HG03175 (cell line): Measurements from ENCODE around the gene SORCS2.
A peak's percentile ranks its signal among the peaks of the same experiment; 100 is the strongest.

Experiments used
- ATAC-seq: cut with Tn5 transposase; IDR thresholded peaks from one replicate; pipeline ENCODE4 v1.9.1; 2021; ENCODE audit warnings: mild to moderate bottlenecking, moderate library complexity; ENCODE audit not compliant: unreplicated experiment

Gene SORCS2

DNA sequence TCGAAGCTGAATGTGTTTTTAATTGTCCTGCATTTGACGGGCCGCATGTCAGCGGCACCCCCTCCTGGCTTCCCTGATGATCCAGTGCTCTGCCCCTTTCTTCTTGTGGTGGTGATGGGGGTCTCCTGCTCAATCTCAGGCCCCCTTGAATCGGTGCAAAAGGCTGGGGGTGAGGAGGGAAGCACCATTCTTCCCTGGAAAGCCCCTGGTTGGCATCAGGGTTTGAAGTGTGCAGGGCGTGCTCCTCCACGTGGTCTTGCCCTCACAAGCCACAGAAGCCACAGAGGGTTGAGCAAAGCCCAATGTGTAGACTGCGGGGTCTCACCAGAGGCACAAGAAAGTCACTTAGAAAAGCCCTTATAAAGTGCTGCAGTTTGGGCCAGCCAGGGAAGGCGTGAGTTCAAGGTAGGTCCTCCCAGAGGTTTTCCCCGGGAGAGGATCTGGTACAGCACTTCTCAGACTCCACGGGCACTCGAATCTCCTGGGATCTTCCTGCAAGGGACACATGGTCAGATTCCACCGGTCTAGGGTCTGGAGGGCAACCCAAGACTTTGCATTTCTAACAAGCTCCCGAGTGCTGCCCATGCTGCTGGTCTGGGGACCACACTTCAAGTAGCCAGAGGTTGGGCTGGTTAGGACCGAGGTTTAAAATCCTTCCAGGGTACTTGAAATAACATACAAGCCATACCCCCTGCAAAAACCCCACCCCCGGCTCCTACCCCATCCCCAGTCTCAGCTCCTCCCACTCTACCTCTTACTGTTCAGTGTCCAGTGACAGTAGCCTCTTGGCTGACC, 207.3 kb downstream of the SORCS2 start:
- ATAC-seq: no peak

DNA sequence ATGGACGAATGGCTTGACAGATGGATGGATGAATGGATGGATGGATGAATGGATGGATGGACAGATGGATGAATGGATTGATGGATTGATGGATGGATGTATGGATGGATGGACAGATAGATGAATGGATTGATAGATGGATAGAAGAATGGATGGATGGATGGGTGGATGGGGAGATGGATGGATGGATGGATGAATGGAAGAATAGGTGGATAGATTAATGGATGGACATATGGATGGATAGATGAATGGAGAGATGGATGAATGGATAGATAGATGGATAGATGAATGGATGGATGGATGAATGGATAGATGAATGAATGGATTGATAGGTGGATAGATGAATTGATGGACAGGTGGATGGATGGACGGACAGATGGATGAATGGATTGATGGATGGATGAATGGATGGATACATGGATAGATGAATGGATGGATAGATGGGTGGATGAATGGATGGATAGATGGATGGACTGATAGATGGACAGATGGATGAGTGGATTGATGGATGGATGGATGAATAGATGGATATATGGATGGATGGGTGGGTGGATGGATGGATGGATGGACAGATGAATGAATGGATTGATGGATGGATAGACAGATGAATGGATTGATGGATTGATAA, 208.4 kb downstream of the SORCS2 start:
- no peak for ATAC-seq

DNA sequence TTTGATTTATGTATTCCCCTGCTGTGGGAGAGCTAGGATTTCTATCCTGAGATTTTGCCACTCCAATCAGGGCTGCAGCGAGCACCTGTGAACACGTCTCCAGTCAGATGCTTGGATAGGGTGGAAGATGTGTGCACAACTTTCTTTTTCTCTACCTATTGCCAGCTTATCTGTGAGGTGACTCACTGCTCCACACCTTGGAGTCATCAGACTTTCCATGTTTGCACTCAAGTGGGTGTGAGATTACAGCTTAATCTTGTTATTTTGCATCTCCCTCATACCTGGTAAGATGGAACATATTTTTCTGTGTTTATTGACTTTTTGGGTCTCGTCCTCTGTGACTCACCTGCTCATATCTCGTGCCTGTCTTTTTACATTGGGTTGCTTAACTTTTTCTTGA, 210.2 kb downstream of the SORCS2 start:
- ATAC-seq: no peak

GRCh38 chr4:7403001-7403400, 210.7 kb downstream of the SORCS2 start:
- no peak for ATAC-seq

DNA sequence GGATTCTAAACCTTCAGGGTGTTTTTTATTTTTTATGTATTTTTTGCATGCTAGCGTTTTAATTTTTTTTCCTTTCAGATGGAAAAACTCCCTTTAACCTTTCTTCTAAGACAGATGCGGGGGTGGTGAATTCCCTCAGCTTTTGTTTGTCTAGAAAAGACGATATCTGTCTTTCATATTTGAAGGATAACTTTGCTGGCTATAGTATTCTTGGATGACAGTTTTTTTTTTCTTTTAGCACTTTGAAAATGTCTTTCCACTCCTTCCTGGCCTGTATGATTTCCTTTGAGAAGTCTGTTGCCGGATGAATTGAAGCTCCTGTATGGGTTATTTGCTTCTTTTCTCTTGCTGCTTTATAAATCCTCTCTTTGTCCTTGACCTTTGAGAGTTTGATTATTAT, 215.8 kb downstream of the SORCS2 start:
- ATAC-seq: no peak

DNA sequence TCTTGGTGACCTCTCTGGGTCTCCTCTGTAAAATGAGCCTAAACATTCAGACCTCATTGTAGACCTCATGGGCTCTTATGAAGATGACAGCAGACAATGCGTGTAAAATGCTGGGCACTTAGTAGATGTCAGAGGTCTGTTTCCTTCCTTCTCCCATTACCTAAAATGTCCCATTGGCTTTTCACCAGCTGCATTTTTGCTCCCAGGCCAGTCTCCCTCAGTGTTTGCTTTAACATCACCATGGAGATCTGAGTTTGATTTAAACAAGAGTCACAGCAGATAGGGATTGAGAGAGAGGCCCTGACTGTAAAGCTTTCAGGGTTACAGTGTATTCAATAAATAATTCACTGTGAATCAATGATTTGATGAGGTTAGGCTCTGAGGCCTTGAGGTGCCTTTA, 218.1 kb downstream of the SORCS2 start:
- no peak for ATAC-seq

GRCh38 chr4:7411491-7411890, 219.2 kb downstream of the SORCS2 start:
- no peak for ATAC-seq

- ATAC-seq: no peak
Observed at GRCh38 chr4:7411896-7412553, 219.7 kb downstream of the SORCS2 start.

- ATAC-seq: no peak
Observed at GRCh38 chr4:7412554-7412912, 220.2 kb downstream of the SORCS2 start.

GRCh38 chr4:7414046-7414445, 221.7 kb downstream of the SORCS2 start:
- ATAC-seq: peak; percentile 3

DNA sequence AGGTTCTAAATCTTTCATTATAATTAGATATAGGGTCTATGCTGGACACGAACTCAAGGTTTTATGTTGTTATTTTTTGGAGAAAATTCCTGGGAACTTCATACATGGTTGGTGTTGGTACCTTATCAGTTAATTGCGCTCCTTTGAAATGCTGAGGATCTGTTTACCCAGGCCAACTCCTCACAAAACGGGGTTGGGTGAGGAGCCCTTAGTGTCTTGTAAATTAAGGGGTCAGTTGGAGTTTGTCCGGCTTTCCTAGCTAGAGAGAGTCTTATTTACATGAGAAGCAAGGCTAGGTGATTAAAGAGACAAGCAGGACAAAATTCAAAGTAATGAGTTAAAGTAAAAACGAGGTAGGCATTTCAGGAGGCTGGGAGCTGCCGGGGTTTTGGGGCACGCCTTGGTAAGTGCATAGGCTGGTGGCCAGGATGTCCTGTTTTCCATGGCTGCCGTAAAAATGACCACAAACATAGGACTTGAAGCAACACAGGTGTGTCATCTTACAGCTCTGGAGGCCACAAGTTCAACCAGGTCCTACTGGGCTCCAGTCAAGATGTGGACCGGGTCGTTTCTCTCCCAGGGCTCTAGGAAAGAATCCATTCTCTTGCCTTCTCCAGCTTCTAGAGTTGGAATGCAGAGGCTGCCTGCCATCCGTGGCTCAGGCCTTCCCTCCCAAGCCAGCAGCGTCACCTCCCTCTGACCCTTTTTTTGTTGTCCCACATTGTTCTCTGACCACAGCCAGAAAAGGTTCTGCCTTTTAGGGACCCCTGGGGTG, 222.6 kb downstream of the SORCS2 start:
- no peak for ATAC-seq

DNA sequence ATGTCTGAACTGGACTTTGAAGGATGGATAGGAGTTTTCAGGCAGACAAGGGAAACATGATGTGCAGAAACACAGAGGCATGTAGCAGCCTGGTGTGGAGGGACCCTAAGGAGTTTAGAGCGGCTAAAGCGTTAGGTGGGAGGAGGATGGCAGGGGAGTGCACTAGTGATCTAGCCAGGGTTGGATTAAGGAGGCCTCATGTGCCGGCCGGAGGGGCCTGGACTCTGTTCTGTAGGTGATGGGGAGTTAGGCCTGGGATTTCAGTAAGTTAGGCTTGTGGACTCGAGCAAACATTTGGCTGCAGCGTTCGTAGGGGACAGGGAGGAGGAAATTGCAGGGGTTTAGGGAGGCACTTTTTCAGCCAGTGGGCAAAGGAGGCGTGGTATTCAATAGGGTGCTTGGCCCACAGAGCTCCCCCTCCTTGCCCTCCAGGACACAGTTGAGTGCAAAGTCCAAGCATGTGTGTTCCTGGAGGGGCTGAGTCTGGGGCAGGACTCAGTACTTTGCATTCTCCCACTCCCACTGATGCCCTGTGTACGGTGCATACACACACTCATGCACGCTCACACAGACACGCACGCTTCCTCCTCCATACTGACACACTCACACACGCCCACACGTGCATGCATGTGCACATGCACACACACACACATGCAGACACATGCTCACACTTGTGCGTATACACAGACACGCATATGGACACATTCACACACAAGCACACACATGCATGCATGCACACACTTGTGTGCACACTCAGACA, 223.8 kb downstream of the SORCS2 start:
- no peak for ATAC-seq

DNA sequence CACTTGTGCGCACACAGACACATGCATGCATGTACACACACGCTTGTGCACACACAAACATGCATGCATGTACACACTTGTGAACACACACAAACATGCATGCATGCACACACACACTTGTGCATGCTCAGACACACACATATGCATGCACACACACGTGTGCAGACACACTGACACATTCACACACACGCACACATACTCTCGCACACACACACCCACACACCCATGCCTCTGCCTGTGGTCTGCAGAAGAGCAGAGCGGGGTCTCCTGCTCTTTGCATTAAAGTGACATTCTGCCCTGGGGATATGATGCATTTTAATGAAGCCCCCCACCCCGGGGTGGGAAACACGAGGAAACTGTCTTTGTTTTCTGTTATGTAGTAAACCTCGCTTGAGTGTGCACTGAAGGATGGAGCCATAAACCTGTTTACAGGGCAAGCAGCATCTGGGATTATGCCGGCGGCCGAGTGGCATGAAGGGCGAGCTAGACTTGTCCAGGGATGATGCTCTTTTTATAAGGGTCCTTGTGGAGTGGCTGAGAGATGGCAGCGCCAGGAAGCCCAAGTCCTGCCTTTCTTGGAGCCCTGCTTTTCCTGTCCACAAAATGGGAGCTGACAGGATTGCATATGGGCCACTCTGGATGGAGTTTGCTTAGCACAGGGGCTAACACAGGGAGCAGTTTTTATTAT, 224.6 kb downstream of the SORCS2 start:
- no peak for ATAC-seq

DNA sequence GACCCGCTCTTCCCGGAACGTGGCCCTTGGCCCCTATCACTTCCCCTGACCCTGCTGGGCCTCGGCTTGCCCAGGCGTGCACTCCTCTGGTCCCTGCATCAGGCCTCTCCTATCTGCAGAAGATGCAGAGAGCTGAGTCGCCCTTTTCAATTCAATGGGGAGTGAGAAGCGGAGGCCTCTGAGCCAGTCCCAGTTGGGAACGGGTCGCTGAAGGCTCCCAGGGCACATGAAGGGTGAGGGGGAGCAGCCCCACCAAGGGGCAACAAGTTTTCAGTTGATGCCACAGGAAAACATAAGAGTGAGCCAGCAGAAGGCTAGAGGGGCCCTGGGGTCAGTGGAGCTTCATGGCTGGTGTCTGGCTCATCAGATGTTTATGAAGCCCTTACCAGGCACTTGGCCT, 225.3 kb downstream of the SORCS2 start:
- no peak for ATAC-seq

DNA sequence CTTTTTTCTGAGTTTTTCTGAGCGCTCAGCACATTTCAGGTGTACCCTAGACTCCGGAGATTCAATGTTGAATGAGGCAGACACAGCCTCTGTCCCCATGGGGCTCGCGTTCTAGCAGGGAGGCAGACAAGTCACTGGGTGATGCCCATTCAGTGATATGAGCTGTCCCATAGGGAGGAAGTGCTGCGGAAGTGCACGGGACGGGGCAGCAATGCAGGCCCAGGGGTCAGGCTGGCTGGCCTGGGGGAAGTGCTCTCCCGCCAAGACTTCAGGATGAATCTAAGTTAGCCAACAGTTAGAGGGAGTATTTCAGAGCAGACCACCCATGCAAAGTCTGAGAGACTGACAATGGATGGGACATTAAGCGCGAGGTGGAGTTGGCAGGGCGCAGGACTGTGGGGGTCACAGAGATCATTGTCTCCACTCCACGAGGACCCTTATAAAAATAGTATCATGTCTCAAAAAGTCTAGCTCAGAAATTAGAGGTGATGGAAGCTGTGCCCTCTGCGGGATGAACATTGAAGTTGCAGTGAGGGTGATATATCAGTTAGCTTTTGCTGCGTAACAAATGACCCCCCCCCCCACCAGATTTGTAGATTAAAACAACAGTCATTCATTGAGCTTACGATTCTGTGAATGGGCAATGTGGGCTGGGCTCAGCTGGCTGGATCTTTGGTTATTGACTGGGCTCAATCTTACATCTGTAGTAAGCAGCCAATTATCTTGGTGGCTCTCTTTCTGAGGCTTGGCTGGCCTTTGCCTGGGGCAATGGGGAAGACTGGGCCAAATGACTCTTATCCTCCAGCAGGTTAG, 226.0 kb downstream of the SORCS2 start:
- no peak for ATAC-seq

GRCh38 chr4:7419961-7420660, 227.8 kb downstream of the SORCS2 start:
- ATAC-seq: no peak

- ATAC-seq: no peak
Observed at GRCh38 chr4:7420661-7421040, 228.3 kb downstream of the SORCS2 start.

GRCh38 chr4:7421356-7422150, 229.2 kb downstream of the SORCS2 start:
- ATAC-seq: no peak
